SKM-1 treated with dmso at 0.1 percent for 144 hours (cell line): Measurements from ENCODE around the gene TOE1.

ENCODE experiments used
- DNase-seq: peaks from one replicate; lab custom pipeline; 2025; ENCODE audit not compliant: unreplicated experiment; lab: John Stamatoyannopoulos, UW

Gene TOE1

GRCh38 chr1:45326627-45327623, 13.0 kb upstream of the TOE1 start, which contains the start of gene HPDL:
Gene HPDL, plus strand, starts transcription at chr1:45326895. Its CDS starts 254 bp downstream, at chr1:45327149.
- DNase-seq, result peak; percentile 49

DNA sequence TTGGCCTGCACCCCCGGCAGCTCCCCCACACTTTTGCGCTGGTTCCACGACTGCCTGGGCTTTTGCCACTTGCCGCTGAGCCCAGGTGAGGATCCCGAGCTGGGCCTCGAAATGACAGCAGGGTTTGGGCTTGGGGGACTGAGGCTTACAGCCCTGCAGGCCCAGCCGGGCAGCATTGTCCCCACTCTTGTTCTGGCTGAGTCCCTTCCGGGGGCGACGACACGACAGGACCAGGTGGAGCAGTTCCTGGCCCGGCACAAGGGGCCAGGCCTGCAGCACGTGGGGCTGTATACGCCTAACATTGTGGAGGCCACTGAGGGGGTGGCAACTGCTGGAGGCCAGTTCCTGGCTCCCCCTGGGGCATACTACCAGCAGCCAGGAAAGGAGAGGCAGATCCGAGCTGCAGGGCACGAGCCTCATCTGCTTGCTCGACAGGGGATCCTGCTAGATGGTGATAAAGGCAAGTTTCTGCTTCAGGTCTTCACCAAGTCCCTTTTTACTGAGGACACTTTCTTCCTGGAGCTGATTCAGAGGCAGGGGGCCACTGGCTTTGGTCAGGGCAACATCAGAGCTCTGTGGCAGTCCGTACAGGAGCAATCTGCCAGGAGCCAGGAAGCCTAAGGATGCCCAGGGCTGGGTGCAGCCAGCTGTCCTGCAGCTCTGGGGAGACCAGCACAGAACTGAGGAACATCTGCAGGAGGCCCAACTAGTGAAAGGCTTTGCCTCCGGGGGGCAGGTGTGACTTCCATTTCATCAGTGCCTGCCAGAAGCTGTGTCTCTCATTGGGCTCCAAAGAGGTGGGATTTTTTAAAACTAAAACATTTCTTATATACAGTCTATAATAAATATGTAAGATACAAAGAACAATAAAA, 12.1 kb upstream of the TOE1 start:
- no peak for DNase-seq

DNA sequence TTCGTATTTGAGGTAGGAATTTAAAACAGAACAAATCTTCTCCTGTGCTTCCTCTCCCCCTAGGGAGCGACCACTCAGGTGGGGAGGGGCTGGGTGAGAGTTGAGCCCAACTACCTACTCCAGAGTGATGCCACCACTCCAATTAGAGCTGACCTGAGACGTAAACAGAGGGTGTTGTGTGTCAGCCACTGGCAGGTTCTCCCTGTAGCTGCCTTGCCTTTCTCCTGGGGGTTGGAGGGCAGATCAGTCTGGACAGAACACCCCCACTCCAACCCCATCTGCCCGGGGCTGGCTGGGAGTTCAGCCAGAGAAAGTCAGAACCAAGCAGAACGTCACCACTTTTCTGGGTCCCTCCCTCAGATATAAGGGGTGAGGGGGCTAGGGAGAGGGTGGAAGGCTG, 11.3 kb upstream of the TOE1 start:
- no peak for DNase-seq

- DNase-seq, result no peak
These were observed 10.5 kb upstream of the TOE1 start for GRCh38 chr1:45329445-45329844.

DNA sequence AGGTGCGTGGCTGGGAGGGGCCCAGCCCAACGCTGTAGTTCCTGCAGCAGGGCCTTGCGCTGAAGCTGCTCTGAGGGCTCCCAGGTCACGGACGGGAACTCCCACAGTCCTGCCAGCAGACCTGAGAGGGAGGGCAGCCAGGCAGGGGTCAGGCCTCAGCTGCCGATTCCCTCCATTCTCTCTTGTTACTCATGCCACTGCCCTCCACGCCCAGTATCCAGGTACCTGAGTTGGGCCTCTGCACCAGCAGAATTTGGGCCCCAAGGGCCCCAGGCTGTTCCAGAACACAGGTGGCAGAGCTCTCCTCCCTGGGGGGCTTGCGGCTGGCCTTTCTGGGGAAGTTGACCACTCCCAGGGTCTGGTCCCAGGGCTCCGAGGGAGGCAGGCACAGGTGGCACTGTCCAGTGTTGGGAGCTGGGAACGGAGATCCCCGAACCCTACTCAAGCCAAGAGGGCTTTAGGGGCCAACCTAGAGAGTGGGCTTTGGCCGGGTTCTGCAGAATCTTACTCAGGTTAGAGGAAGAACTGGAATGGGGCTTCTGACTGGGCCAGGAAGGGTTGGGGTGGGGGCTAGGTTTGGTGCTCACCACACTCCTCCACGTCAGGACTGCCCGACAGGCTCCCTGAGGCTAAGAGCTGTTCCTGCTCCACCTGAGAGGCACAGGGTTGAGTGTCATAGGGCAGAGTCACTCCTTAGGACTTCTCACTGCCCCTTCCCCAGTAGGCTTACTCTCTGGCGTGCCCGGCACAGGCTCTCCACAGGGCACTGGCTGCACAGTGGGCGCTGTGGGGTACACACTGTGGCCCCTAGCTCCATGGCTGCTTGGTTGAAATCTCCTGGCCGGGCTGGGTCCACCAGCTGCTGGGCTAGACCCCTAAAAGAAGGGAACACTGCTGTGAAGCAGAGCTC, 8.3 kb upstream of the TOE1 start:
- DNase-seq, result no peak

DNA sequence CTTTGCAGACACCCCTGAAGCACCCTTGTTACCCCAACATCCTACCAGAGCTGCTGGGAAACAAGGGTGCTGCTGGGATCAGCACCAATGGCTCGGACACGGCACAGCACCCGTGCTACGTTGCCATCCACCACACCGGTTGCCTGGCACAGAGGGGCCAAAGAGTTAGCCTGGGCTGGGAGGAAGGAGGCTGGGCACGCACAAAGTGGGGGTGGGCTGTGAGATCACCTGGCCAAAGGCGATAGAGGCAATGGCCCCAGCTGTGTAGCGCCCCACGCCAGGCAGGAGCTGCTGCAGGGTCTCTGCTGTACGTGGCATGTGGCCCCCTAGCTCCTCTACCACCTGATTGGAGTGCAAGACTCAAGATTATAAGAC, 7.6 kb upstream of the TOE1 start:
- DNase-seq, result no peak

- DNase-seq, result peak; percentile 34
These were observed 5.4 kb upstream of the TOE1 start for GRCh38 chr1:45334308-45335245.

GRCh38 chr1:45335855-45336324, 4.1 kb upstream of the TOE1 start:
- DNase-seq, result no peak

- no peak for DNase-seq
These were observed 2.2 kb upstream of the TOE1 start for GRCh38 chr1:45337630-45338325.

DNA sequence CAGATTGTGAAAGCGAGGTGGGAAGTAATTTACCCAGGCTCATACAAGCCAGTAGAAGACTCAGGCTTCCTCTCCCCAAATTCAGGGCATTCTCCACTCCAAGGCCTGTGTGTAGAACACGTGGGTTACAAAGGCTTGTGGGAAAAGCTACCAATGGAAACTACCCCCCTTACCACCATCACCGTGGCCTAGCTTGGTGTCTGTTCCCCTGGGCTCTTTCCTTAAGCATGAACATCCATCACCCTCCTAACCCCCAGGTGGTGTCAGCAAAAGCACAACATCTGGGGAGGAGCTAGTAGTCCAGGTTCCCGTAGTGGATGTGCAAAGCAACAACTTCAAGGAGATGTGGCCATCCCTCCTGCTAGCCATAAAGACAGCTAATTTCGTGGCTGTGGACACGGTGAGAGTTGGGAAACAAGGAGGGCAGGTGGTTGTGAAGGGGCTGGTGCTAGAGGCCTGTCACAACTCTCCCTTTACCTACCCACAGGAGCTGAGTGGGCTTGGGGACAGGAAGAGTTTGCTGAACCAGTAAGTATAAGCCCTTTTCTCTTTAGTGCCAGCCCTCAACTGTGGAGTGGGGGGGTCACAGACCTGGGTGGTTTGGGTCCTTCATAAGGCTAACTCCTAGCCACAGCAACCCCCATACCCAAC, 971 bp downstream of the TOE1 start:
- no peak for DNase-seq

GRCh38 chr1:45344499-45344898, 4.5 kb downstream of the TOE1 start:
- DNase-seq, result no peak

DNA sequence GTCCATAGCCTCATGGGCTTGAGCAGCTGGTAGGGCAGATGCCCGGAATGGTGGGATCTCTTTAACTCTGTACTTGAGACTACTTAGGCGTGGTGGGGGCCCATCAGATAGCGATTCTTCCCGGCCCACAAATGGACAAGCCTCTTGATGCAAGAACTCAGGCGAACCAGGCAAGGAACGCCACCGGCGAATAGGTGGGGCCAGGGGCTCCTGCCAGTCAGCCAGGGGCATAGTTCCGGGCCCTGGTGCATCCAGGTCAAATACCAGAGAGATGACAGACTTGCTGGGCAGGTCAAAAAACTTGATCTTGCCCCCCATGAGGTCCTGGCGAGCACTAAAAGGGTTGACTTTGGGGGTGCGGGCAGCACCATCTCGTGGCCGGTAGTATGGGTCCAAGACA, 5.0 kb downstream of the TOE1 start:
- no peak for DNase-seq

DNA sequence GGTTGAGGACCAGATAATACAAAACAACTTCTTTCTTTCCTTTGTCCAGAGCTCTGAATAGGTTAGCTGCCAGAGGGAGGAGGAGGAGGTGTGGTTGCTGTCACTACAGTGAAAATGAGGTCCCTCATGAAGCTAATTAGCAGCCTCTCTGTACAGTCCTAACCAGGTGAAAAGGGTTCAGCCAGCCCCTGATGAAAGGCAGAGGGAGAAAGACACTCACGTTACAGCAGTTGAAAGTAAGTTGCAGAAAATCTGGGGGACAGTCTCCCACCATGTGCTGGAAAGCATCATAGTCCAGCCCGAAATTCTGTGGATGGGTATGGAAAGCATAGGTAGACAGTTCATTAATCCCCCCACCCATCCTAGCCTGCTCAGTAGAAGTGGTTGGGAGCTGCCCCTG, 6.5 kb downstream of the TOE1 start:
- DNase-seq, result no peak

GRCh38 chr1:45348020-45348419, 8.1 kb downstream of the TOE1 start:
- no peak for DNase-seq

DNA sequence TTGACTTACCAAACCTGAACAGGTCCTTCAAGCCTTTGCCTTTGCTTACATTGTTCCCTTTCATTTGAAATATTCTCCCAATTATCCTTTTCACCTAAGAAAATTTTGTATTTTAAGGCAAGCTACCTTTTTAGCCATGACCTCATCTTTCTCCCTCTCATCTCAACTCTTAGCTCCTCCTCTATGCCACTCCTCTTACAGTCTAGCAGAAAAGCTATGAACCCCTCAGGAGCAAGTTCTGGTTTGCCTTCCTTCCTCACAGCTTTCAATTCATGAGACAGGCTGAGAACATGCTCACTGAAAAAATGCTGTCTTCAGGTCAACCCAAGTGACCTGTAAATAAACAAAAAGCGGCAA, 8.6 kb downstream of the TOE1 start:
- no peak for DNase-seq

- DNase-seq, result no peak
These were observed 9.2 kb downstream of the TOE1 start for GRCh38 chr1:45348966-45349677.

DNA sequence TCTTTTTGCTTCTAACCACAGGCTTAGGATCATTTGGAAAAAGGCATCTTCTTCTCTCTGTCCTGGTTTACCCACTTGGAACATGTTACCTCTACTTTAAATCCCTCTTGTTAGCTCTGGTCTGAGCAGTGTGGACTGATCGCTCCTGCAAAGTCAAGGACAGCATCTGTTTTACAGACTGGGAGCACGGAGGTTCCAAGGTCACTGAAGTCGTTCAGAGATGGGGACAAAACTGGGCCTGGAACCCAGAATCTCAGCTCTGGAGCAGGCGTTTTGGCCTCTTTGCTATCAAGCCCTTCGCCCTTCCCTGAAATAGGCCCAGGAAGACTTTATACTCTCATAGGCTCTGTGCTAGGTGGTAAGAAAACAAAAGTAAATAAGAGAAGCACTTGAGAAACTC, 11.5 kb downstream of the TOE1 start:
- no peak for DNase-seq

DNA sequence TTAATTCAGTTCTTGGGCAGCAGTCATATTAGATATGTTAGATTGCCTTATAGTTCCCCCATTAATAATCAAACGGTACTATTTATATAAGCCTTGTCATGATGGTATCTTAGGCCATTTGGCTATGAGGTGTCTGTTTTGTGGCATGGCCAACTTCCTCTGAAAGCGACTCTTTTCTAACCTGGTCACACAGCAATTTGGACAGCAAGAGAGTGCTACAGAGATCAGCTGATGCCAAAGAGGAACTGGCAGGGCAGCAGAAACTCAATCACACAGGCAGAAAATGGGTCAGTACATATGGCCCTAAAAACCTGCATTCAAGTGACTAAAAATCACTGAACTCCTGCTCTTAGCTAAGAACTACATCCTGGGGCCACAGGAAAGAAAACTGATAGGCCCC, 13.7 kb downstream of the TOE1 start:
- DNase-seq, result no peak
